Left ventricle myocardium inferior (tissue), 1 donor: ENCODE results near the gene HACD4. TPM values are rescaled to one million over a fixed set of nuclear protein-coding genes. Genes with fewer than 3 reads are reported as not detected.
A peak's percentile ranks its signal among the peaks of the same experiment; 100 is the strongest.

Experiments used
- DNase-seq: peaks from one replicate; pipeline ENCODE4 v3.0.0-alpha.2; 2020
- H3K27ac ChIP-seq: fragments of 200-600 bp; replicated peaks from 2 replicates; pipeline ENCODE4 v1.8.0; 2021
- H3K27me3 ChIP-seq: fragments of 200-600 bp; 2 replicates; pipeline ENCODE4 v1.8.0; 2021; ENCODE audit warnings: low read depth
- H3K36me3 ChIP-seq: fragments of 200-600 bp; 2 replicates; pipeline ENCODE4 v1.8.0; 2021
- H3K4me1 ChIP-seq: fragments of 200-600 bp; 2 replicates; pipeline ENCODE4 v1.8.0; 2021
- H3K4me3 ChIP-seq: fragments of 200-600 bp; 2 replicates; pipeline ENCODE4 v1.8.0; 2021; ENCODE audit warnings: mild to moderate bottlenecking, moderate library complexity
- H3K9me3 ChIP-seq: fragments of 200-600 bp; replicated peaks from 2 replicates; pipeline ENCODE4 v1.8.0; 2021
- CTCF ChIP-seq: fragments of 200-600 bp; IDR thresholded peaks from 2 replicates; pipeline ENCODE4 v1.8.0; 2021; ENCODE audit warnings: antibody characterized with exemption, mild to moderate bottlenecking, borderline replicate concordance
- intact Hi-C: fragments of 100-400 bp; cut with micrococcal nuclease; formaldehyde crosslinking; loops from one replicate; pipeline ENCODE4 v1.11.0; 2022
- total RNA-seq: library from RNA; stranded (reverse); fragmentation: NEBNext Ultra II Directional; extraction: Animal tissue kit (Norgen Biotek cat#: 25700); gene quantifications from one replicate; pipeline ENCODE4 v1.2.1, GENCODE V29; 2021
- donor health status: DM: no; HTN: yes; CAD: no; lungs with severe emphysema.

The HACD4 gene
- total RNA-seq, 1 donor from 2014 or later = 0.71 TPM

DNA sequence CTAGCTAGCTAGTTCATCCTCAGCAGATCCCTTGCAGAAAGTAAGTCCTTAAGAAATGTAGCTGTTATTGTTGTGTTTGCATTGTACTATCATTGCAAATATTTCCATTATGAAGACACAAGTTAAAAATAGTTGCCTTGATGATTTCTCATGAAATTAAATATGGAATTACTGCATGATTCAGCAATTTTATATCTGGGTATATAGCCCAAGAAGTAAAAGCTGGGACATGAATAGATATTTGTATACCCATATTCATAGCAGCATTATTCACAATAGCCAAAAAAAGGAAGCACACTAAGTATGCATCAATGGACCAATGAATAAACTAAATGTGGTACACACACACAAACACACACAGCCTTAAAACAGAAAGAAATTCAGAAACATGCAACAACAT is 39.5 kb upstream of the HACD4 start:
- peaks cover 19% of the 10 kb centered on the region for H3K4me1 ChIP-seq
- no peak overlapping the region for H3K4me3 ChIP-seq
- H3K27ac ChIP-seq = no peak overlapping the region
- H3K36me3 ChIP-seq = no peaks in the 10 kb centered on the region
- H3K9me3 ChIP-seq = no peaks in the 10 kb centered on the region
- intact Hi-C loops = no loop called here
- no peak for DNase-seq
- TF ChIP-seq CTCF = no peak
- no peaks in the 10 kb centered on the region for H3K27me3 ChIP-seq

- intact Hi-C loops = no loop called here
- peak; percentile 56 for TF ChIP-seq CTCF
- H3K36me3 ChIP-seq = no peaks in the 10 kb centered on the region
- peak overlapping the region; percentile 36 for H3K4me3 ChIP-seq
- H3K4me1 ChIP-seq = peaks cover 19% of the 10 kb centered on the region
- H3K9me3 ChIP-seq = no peaks in the 10 kb centered on the region
- peak overlapping the region; percentile 56 for H3K27ac ChIP-seq
- no peak for DNase-seq
- no peaks in the 10 kb centered on the region for H3K27me3 ChIP-seq
These were observed 38.7 kb upstream of the HACD4 start for GRCh38 chr9:21070171-21070571.

- intact Hi-C loops = no loop called here
- DNase-seq = no peak
- peaks cover 6% of the 10 kb centered on the region for H3K9me3 ChIP-seq
These were observed 29.6 kb upstream of the HACD4 start for GRCh38 chr9:21060919-21061561.

GRCh38 chr9:21056931-21057330 is 25.5 kb upstream of the HACD4 start:
- Histone ChIP-seq H3K36me3 (no peaks in the 10 kb centered on the region), H3K27ac (no peak overlapping the region), H3K27me3 (no peaks in the 10 kb centered on the region), H3K9me3 (peaks cover 6% of the 10 kb centered on the region), H3K4me1 (no peaks in the 10 kb centered on the region), H3K4me3 (no peak overlapping the region)
- no peak for DNase-seq
- TF ChIP-seq CTCF = no peak
- intact Hi-C loops = no loop called here

More at GRCh38 chr9:21060919-21061561, 29.6 kb upstream of the HACD4 start:
- Histone ChIP-seq H3K27me3 (no peaks in the 10 kb centered on the region), H3K27ac (no peak overlapping the region), H3K4me1 (no peaks in the 10 kb centered on the region), H3K4me3 (no peak overlapping the region), H3K36me3 (no peaks in the 10 kb centered on the region)
- TF ChIP-seq CTCF = no peak

DNA sequence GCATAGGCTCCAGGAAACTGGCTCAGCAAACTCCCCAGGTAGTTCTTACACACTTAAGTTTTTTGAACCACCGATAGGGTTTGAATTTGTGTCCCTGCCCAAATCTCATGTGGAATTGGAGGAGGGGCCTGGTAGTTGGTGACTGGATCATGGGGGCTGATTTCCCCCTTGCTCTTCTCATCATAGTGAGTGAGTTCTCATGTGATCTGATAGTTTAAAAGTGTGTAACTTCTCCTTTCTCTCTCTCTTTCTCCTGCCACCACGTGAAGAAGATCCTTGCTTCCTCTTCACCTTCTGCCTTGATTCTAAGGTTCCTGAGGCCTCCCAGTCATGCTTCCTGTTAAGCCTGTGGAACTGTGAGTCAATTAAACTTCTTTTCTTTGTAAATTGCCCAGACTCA is 22.4 kb upstream of the HACD4 start:
- Histone ChIP-seq H3K4me3 (no peak overlapping the region), H3K27me3 (no peaks in the 10 kb centered on the region), H3K27ac (no peak overlapping the region), H3K4me1 (no peaks in the 10 kb centered on the region), H3K9me3 (peaks cover 6% of the 10 kb centered on the region), H3K36me3 (no peaks in the 10 kb centered on the region)
- intact Hi-C loops = no loop called here
- no peak for TF ChIP-seq CTCF
- DNase-seq = no peak
